Peyer's patch (tissue), 4 donors: ENCODE measurements around the gene TDRD12.

Experiments
- CTCF ChIP-seq, 6 experiments: fragments of 450-650 bp in 4 of 6; fragments of 200-600 bp in 2 of 6; sonication (generic) in 1 of 6; IDR thresholded peaks; one replicate each; pipeline ENCODE4 v1.5.1; 2017 to 2019; ENCODE audit warnings: antibody characterized with exemption in 6 of 6, mild to moderate bottlenecking in 3 of 6, moderate library complexity in 1 of 6
- POLR2A ChIP-seq, 2 donors: fragments of 450-650 bp; IDR thresholded peaks; one replicate each; pipeline ENCODE4 v1.5.1; 2017; ENCODE audit warnings: antibody characterized with exemption in 2 of 2, mild to moderate bottlenecking in 2 of 2, moderate library complexity in 2 of 2

- TF ChIP-seq CTCF (IDR thresholded peaks at IDR 0.05) (no peak), POLR2A (IDR thresholded peaks at IDR 0.05) (no peak)
These were observed 16.4 kb downstream of the TDRD12 start for GRCh38 chr19:32735936-32736335.
